HepG2 (cell line): Measurements from ENCODE around the gene ZBBX. TPM values are rescaled to one million over a fixed set of nuclear protein-coding genes. Genes with fewer than 3 reads are reported as not detected.

ENCODE experiments used
- ATAC-seq: fragments of 200-7000 bp; cut with Tn5 transposase; 3 replicates; pipeline ENCODE4 v1.9.1; 2020; ENCODE audit warnings: mild to moderate bottlenecking, moderate library complexity
- BruUV-seq: library from RNA; stranded (reverse); fragments of 400-500 nt; replicated peaks from 2 replicates; lab custom pipeline; 2021; lab: Mats Ljungman, UMichigan
- CTCF ChIA-PET: fragments of 300-600 bp; formaldehyde crosslinking; extraction: SDS; loops from one replicate; lab custom pipeline; 2021; ENCODE audit warnings: low total read pairs, inconsistent platforms, low intra/inter-chr PET ratio; lab: Yijun Ruan, JAX
- POLR2A ChIA-PET: fragments of 350-600 bp; sonication (Branson Sonifier 250); formaldehyde crosslinking; loops from one replicate; lab custom pipeline; 2020; ENCODE audit warnings: antibody characterized with exemption, inconsistent platforms; lab: Yijun Ruan, JAX
- DNase-seq: peaks from one replicate; pipeline ENCODE4 v3.0.0-alpha.2; 2015; ENCODE audit warnings: low spot score
- FAIRE-seq: peaks from 3 replicates; lab custom pipeline; 2011; peaks lifted over from hg19 to GRCh38; lab: Jason Lieb, UNC
- H2AFZ ChIP-seq: one replicate; pipeline ENCODE4 v1.6.1; 2011; ENCODE audit warnings: low read length, inconsistent platforms
- H3K27ac ChIP-seq: fragments of 300-600 bp; 3 replicates; pipeline ENCODE4 v1.8.0; 2011; ENCODE audit warnings: mixed run types, mild to moderate bottlenecking, mixed read lengths, low read length, inconsistent platforms; ENCODE audit not compliant: insufficient read depth; ENCODE audit errors: extremely low read length
- H3K27me3 ChIP-seq, 2 experiments: fragments of 200-600 bp in 1 of 2; 2 replicates in 1 of 2; 3 replicates in 1 of 2; pipeline versions ENCODE4 v1.6.0 to v1.8.0; 2011; ENCODE audit warnings: low read length in 2 of 2, mild to moderate bottlenecking in 2 of 2, moderate library complexity in 2 of 2, inconsistent platforms in 1 of 2; ENCODE audit not compliant: insufficient read depth in 2 of 2, control insufficient read depth in 1 of 2
- H3K36me3 ChIP-seq, 2 experiments: fragments of 200-600 bp in 1 of 2; replicated peaks in 1 of 2; 2 replicates in 1 of 2; 3 replicates in 1 of 2; pipeline versions ENCODE4 v1.5.1 to v1.8.0; 2011; ENCODE audit warnings: low read length in 2 of 2, inconsistent platforms in 1 of 2; ENCODE audit not compliant: insufficient read depth in 2 of 2, control insufficient read depth in 1 of 2
- H3K4me1 ChIP-seq: 2 replicates; pipeline ENCODE4 v1.5.1; 2012; ENCODE audit warnings: low read length, inconsistent platforms; ENCODE audit not compliant: insufficient read depth
- H3K4me2 ChIP-seq: 2 replicates; pipeline ENCODE4 v1.6.0; 2011; ENCODE audit warnings: low read depth, low read length, inconsistent platforms
- H3K4me3 ChIP-seq, 3 experiments: fragments of 200-600 bp in 1 of 3; sonication (generic), shearing (Covaris generic) in 1 of 3; replicated peaks in 1 of 3; 2 replicates each; pipeline ENCODE4 v1.5.1; 2011 to 2016; ENCODE audit warnings: low read length in 3 of 3, inconsistent platforms in 2 of 3, low read depth in 2 of 3, mild to moderate bottlenecking in 2 of 3, control low read depth in 1 of 3, mixed read lengths in 1 of 3; ENCODE audit not compliant: insufficient read depth in 1 of 3
- H3K79me2 ChIP-seq: one replicate; pipeline ENCODE4 v1.6.1; 2011; ENCODE audit warnings: low read length, inconsistent platforms; ENCODE audit not compliant: insufficient read depth
- H3K9ac ChIP-seq: 2 replicates; pipeline ENCODE4 v1.6.0; 2011; ENCODE audit warnings: mild to moderate bottlenecking, low read depth, low read length, inconsistent platforms; ENCODE audit not compliant: insufficient read depth
- H3K9me3 ChIP-seq: 2 replicates; pipeline ENCODE4 v1.5.1; 2012; ENCODE audit warnings: mild to moderate bottlenecking, low read length
- H4K20me1 ChIP-seq: 2 replicates; pipeline ENCODE4 v1.6.0; 2011; ENCODE audit warnings: inconsistent platforms, mild to moderate bottlenecking, low read length, moderate library complexity; ENCODE audit not compliant: insufficient read depth
- AGO1 ChIP-seq: fragments of 200-400 bp; formaldehyde crosslinking; IDR thresholded peaks from 2 replicates; pipeline ENCODE4 v1.6.1; 2017; ENCODE audit warnings: mild to moderate bottlenecking, low read depth, low read length, moderate library complexity; ENCODE audit not compliant: poor library complexity, severe bottlenecking
- GATAD2A ChIP-seq: IDR thresholded peaks from 2 replicates; pipeline ENCODE4 v1.6.1; 2016
- HHEX ChIP-seq: IDR thresholded peaks from 2 replicates; pipeline ENCODE4 v1.6.1; 2016; ENCODE audit warnings: control low read depth
- HNF4G ChIP-seq, 2 experiments: sonication (generic) in 1 of 2; formaldehyde crosslinking in 1 of 2; IDR thresholded peaks; 2 replicates each; pipeline versions ENCODE4 v1.4.0 to v1.6.1; 2011 to 2020; ENCODE audit warnings: borderline replicate concordance in 2 of 2, low read depth in 2 of 2, mild to moderate bottlenecking in 2 of 2, low read length in 1 of 2, missing genetic modification reagents in 1 of 2, moderate library complexity in 1 of 2
- KDM5A ChIP-seq: fragments of 200-600 bp; sonication (generic); IDR thresholded peaks from 2 replicates; pipeline ENCODE4 v1.7.0; 2018; ENCODE audit warnings: antibody characterized with exemption, mild to moderate bottlenecking, low read length, borderline replicate concordance
- KLF11 ChIP-seq: IDR thresholded peaks from 2 replicates; pipeline ENCODE4 v1.6.1; 2016; ENCODE audit warnings: missing compliant biosample characterization
- MLLT10 ChIP-seq: sonication (generic); formaldehyde crosslinking; IDR thresholded peaks from 2 replicates; pipeline ENCODE4 v1.4.0; 2020; ENCODE audit warnings: missing genetic modification reagents
- TGIF2 ChIP-seq: IDR thresholded peaks from 2 replicates; pipeline ENCODE4 v1.6.1; 2016; ENCODE audit warnings: control low read depth, missing compliant biosample characterization
- TRIM24 ChIP-seq: sonication (generic); formaldehyde crosslinking; IDR thresholded peaks from 2 replicates; pipeline ENCODE4 v1.8.0; 2022; ENCODE audit warnings: mild to moderate bottlenecking, missing genetic modification reagents
- ZNF205 ChIP-seq: IDR thresholded peaks from 2 replicates; pipeline ENCODE4 v1.6.1; 2018; ENCODE audit warnings: missing biosample characterization, missing genetic modification reagents
- ZNF552 ChIP-seq: sonication (generic); formaldehyde crosslinking; IDR thresholded peaks from 2 replicates; pipeline ENCODE4 v1.9.0; 2022; ENCODE audit warnings: missing genetic modification reagents, mild to moderate bottlenecking, borderline replicate concordance
- WGBS: methylation state at CpG from one replicate; pipeline ENCODE4 v1.1.6; 2017; ENCODE audit warnings: low lambda C conversion rate; 5-methylcytosine and 5-hydroxymethylcytosine counted together
- in situ Hi-C: cut with HindIII; loops from 2 replicates; pipeline ENCODE4 v1.10.0; 2017; ENCODE audit warnings: low pct_unique_long_range_greater_than_20kb; ENCODE audit not compliant: extremely low pct_ligation_motif_present
- intact Hi-C: fragments of 100-400 bp; cut with micrococcal nuclease; formaldehyde crosslinking; loops from one replicate; pipeline ENCODE4 v1.10.0; 2022; ENCODE audit not compliant: unreplicated experiment
- polyA plus RNA-seq, 8 experiments: library from polyadenylated mRNA; depleted of rRNA in 3 of 8; stranded (reverse) in 7 of 8; unstranded in 1 of 8; fragments of >200 nt; fragmentation: Illumina TruSeq in 4 of 8; extraction: Trizol in 4 of 8; gene quantifications; 2 replicates each; pipeline versions ENCODE4 v1.2.1 to v1.2.3, GENCODE V29; 2011 to 2016; ENCODE audit warnings: low read depth in 4 of 8, missing spikeins in 1 of 8, mixed read lengths in 1 of 8; ENCODE audit not compliant: insufficient read depth in 1 of 8
- total RNA-seq, 5 experiments: library from RNA; depleted of rRNA; stranded (reverse); fragments of >200 nt; fragmentation: Illumina TruSeq; extraction: Trizol; gene quantifications; 2 replicates each; pipeline ENCODE4 v1.2.3, GENCODE V29; 2016; ENCODE audit warnings: low read depth in 1 of 5
- TF ChIP-seq, protein P1 (sequence below): sonication (generic); formaldehyde crosslinking; IDR thresholded peaks from 2 replicates; pipeline ENCODE4 v1.8.0; 2022; ENCODE audit warnings: missing genetic modification reagents, mild to moderate bottlenecking, moderate library complexity, borderline replicate concordance
- TF ChIP-seq, protein P2 (sequence below): sonication (generic); formaldehyde crosslinking; IDR thresholded peaks from 2 replicates; pipeline ENCODE4 v1.4.0; 2020; ENCODE audit warnings: missing genetic modification reagents
- TF ChIP-seq, protein P3 (sequence below): IDR thresholded peaks from 2 replicates; pipeline ENCODE4 v1.6.1; 2016; ENCODE audit warnings: missing compliant biosample characterization, missing genetic modification reagents, borderline replicate concordance
- TF ChIP-seq, protein P4 (sequence below): sonication (generic); formaldehyde crosslinking; IDR thresholded peaks from 2 replicates; pipeline ENCODE4 v1.8.1; 2023; ENCODE audit warnings: mild to moderate bottlenecking, missing genetic modification reagents

ZBBX gene
- total and polyA plus RNA-seq, 2 of the 13 experiments (the other 11 are each of a cell fraction or from before 2014, with no cell fraction given) = not detected

DNA sequence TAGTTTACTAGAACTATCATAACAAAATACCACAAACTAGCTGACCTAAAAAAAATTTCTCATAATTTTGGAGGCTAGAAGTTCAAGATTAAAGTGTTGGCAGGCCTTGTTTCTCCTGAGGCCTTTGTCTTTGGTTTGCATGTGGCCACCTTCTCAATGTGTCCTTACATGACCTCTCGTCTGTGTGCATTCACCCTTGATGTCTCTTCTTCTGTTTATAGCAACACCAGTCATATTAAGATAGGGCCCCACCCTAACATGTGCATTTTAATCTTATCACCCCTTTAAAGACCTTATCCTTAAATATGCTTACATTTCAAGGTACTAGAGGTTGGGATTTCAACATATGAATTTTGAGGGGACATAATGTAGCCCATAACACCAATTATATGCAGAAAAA is 177.0 kb downstream of the ZBBX start:
- 0% methylated on average over 1 of the region's 1 CpG for WGBS
- Histone ChIP-seq H3K79me2 (no peaks in the 10 kb centered on the region), H3K36me3 (no peaks in the 10 kb centered on the region), H3K4me3 (no peak overlapping the region), H3K9ac (no peak overlapping the region), H2AFZ (no peak overlapping the region), H3K4me1 (no peaks in the 10 kb centered on the region), H3K4me2 (no peak overlapping the region), H3K9me3 (no peaks in the 10 kb centered on the region), H4K20me1 (no peaks in the 10 kb centered on the region), H3K27ac (no peak overlapping the region), H3K27me3 (no peaks in the 10 kb centered on the region)
- no peak for TF ChIP-seq GATAD2A
- TF ChIP-seq MLLT10 (CRISPR knock-in tag) = no peak
- TF ChIP-seq, protein P1, sequence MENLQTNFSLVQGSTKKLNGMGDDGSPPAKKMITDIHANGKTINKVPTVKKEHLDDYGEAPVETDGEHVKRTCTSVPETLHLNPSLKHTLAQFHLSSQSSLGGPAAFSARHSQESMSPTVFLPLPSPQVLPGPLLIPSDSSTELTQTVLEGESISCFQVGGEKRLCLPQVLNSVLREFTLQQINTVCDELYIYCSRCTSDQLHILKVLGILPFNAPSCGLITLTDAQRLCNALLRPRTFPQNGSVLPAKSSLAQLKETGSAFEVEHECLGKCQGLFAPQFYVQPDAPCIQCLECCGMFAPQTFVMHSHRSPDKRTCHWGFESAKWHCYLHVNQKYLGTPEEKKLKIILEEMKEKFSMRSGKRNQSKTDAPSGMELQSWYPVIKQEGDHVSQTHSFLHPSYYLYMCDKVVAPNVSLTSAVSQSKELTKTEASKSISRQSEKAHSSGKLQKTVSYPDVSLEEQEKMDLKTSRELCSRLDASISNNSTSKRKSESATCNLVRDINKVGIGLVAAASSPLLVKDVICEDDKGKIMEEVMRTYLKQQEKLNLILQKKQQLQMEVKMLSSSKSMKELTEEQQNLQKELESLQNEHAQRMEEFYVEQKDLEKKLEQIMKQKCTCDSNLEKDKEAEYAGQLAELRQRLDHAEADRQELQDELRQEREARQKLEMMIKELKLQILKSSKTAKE = no peak
- TF ChIP-seq HHEX = no peak
- TF ChIP-seq, protein P2, sequence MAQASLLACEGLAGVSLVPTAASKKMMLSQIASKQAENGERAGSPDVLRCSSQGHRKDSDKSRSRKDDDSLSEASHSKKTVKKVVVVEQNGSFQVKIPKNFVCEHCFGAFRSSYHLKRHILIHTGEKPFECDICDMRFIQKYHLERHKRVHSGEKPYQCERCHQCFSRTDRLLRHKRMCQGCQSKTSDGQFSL (CRISPR knock-in tag) = no peak
- in situ Hi-C loops (no loop called here), intact Hi-C loops (no loop called here)
- FAIRE-seq = no peak
- ChIA-PET POLR2A (no interaction called here), CTCF (no interaction called here)
- BruUV-seq = no TSS peak
- no peak for DNase-seq
- no peak for ATAC-seq

DNA sequence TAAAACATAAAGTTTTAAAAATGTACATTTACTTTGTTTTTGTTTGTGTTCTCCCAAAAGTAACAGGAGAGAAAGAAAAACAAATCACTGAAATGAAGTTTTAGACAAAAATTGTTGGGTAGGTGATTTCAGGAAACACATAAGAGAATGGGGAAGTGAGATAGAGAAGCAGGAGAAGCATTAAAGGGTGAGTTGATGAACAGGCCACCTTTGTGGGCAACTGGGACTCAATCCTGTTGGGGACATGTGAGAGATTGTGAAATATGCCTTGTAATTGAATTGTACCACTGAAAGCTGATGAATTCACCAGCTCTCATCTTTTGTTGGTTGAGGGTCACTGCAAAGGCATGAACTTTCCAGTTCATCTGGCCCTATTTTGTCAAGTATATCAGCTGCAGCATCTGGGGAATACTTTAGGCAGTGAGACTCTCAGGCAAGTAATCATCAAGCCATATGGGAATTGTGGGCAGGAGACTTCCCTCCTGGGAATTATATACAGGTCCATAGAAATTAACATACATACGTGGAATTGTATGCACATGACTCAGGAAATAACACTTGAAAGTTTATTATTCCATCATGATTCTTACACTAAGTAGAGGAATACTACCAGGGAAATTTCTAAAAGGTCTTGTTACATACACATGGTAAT is 181.0 kb downstream of the ZBBX start:
- H3K27me3 ChIP-seq = no peaks in the 10 kb centered on the region
- in situ Hi-C loops (no loop called here), intact Hi-C loops (no loop called here)
- WGBS = 0% methylated on average over 1 of the region's 1 CpG
- no peak overlapping the region for H3K4me3 ChIP-seq
- no TSS peak for BruUV-seq
- no peaks in the 10 kb centered on the region for H3K36me3 ChIP-seq
- POLR2A ChIA-PET = no interaction called here
- TF ChIP-seq KDM5A = no peak
- no peak for TF ChIP-seq HNF4G (IDR thresholded peaks at IDR 0.05; ENCODE audit: borderline replicate concordance, low read depth, low read length)
- no peak for TF ChIP-seq HNF4G (CRISPR knock-in tag; IDR thresholded peaks at IDR 0.05; ENCODE audit: borderline replicate concordance, low read depth)
- TF ChIP-seq ZNF205 = no peak
- no peak for TF ChIP-seq HHEX
- TF ChIP-seq, protein P3, sequence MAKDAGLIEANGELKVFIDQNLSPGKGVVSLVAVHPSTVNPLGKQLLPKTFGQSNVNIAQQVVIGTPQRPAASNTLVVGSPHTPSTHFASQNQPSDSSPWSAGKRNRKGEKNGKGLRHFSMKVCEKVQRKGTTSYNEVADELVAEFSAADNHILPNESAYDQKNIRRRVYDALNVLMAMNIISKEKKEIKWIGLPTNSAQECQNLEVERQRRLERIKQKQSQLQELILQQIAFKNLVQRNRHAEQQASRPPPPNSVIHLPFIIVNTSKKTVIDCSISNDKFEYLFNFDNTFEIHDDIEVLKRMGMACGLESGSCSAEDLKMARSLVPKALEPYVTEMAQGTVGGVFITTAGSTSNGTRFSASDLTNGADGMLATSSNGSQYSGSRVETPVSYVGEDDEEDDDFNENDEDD = no peak
- TF ChIP-seq, protein P4, sequence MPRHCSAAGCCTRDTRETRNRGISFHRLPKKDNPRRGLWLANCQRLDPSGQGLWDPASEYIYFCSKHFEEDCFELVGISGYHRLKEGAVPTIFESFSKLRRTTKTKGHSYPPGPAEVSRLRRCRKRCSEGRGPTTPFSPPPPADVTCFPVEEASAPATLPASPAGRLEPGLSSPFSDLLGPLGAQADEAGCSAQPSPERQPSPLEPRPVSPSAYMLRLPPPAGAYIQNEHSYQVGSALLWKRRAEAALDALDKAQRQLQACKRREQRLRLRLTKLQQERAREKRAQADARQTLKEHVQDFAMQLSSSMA (CRISPR knock-in tag) = no peak
- no peak for TF ChIP-seq TGIF2
- TF ChIP-seq TRIM24 = no peak
- no peak for TF ChIP-seq KLF11 (CRISPR knock-in tag)
- no peak for TF ChIP-seq AGO1
- no peak for TF ChIP-seq ZNF552 (CRISPR knock-in tag)
- TF ChIP-seq, all 625 proteins: peak for 0
- H3K4me1 ChIP-seq = no peaks in the 10 kb centered on the region
- no peak overlapping the region for H2AFZ ChIP-seq
- no peaks in the 10 kb centered on the region for H3K9me3 ChIP-seq
- no peaks in the 10 kb centered on the region for H3K79me2 ChIP-seq
- CTCF ChIA-PET = no interaction called here
- H3K27ac ChIP-seq = no peak overlapping the region
- ATAC-seq (no peak), DNase-seq (no peak), FAIRE-seq (no peak)
- no peak overlapping the region for H3K4me2 ChIP-seq
- no peak overlapping the region for H3K9ac ChIP-seq
- H4K20me1 ChIP-seq = no peaks in the 10 kb centered on the region
